ENCODE measurements around the gene TMEM63A.
A peak's percentile ranks its signal among the peaks of the same experiment; 100 is the strongest.

Gene TMEM63A

DNA sequence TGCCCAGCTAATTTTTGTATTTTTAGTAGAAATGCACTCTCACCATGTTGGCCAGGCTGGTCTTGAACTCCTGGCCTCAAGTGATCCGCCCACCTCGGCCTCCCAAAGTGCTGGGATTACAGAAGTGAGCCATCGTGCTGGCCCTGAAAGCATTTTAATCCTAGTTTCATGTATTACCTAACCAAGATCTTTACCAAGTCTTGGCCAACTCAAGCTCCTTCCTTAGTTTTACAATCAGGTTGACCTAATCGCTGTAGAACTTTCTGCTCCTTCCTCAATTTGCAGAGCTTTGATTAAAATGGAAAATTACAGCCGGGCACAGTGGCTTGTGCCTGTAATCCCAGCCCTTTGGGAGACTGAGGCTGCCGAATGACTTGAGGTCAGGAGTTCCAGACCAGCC, 3.2 kb upstream of the TMEM63A start:
- DNase-seq (ENCODE audit: low read depth): no peak

- DNase-seq (ENCODE audit: low read depth): no peak
These were observed 1.6 kb upstream of the TMEM63A start for GRCh38 chr1:225883616-225884265.

DNA sequence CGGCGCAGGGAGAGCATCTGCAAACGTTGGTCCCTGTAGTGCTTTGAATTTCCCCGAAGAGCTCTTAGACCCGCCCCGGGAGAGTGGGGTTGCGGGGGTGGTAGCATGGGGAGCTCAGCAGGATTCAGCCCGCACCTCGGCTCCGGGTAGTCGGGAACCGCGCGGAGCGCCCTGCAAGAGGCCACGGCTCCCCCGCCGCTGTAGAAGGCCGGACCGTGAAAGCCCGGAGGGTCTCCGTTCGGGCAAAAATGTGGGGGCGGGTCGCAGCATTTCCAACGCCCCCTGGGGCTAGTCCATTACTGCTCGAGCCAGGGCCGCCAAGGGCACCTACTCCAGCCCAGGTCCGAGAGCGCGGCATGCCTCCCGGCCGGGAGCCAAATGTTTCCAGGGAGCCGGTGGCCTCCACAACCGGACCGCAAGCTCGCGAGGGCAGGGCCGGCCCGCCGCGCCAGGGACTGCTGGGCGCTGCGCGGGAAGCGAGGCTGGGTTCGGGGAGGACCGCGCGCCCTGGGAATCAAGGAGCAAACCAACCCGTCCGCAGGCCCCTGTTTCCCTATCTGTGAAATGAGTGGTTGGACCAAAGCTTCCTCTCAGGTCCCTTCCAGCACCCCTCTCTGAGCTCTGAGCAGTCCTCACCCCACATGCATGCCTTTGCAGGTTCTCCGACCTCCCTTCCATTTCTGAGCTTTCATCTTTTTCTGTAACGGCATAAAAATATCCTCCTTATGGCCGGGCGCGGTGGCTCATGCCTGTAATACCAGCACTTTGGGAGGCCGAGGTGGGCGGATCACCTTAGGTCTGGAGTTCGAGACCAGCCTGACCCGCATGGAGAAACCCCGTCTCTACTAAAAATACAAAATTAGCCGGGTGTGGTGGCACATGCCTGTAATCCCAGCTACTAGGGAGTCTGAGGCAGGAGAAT, 775 bp upstream of the TMEM63A start:
- DNase-seq (ENCODE audit: low read depth): no peak

DNA sequence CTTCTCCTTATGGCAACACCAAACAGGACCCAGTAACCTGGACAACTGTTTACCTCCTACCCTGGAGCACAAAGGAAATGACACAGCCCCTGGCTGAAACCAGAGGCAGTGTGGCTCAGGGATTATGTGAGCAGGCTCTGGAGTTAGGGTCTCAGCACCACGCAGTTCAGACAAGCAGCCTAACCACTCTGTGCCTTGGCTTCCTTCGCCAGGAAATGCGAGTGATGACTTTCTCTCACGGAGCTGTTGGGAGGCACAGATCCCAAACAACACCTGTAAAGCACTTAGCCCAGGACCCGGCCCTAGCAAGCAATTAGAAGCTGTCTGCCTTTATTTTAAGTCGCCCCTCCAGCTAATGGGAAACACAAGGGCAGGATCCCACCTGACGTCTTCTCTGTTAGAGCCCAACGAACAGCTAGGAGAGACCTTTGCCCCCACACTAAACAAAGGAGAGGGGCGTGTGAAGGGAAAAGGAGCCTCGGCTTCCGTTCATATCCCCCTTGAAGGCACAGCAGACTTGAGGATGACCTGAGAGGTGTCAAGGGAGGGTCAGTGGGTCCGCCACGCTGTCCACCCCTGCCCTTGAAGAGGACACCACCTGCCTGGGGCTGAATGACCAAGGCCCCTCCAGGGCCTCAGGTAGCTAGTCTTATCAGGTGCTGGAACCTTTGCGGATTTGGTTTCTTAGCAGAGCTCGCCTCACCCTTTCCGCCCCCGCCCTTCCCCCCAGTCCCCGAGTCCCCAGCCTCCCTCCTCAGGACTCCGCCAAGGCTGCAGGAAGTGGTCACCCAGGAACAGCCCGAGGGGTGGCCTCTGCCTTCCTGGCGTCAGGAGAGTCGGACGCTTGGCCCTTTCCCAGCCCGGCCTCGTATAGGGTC, 860 bp downstream of the TMEM63A start:
- peak; percentile 52 for DNase-seq (ENCODE audit: low read depth)

- DNase-seq (ENCODE audit: low read depth): no peak
These were observed 1.5 kb downstream of the TMEM63A start for GRCh38 chr1:225880636-225881035.

- DNase-seq (ENCODE audit: low read depth): no peak
These were observed 2.0 kb downstream of the TMEM63A start for GRCh38 chr1:225880222-225880588.

- no peak for DNase-seq (ENCODE audit: low read depth)
These were observed 2.5 kb downstream of the TMEM63A start for GRCh38 chr1:225879521-225880221.

GRCh38 chr1:225878282-225878681, 3.9 kb downstream of the TMEM63A start:
- no peak for DNase-seq (ENCODE audit: low read depth)

DNA sequence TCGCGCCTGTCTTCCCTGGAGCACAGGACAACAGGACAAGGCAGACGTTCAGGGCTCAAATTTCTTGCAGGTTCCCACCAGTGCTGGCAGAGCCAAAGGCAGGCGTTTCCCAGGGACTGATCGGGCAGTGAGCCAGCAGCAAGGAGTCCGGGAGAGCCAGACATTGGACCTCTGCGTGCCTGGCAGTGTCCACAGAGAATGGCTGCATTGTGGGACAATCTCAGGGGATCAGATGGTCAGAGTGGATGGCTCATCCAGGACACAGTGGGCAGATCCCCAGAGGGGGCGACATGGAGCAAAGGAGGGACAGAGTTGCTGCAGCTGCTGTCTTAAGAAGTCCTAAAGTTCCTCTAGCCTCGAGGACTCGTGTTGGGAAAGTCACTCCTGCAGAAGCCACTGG, 4.6 kb downstream of the TMEM63A start:
- DNase-seq (ENCODE audit: low read depth): no peak

GRCh38 chr1:225876900-225877510, 5.2 kb downstream of the TMEM63A start:
- DNase-seq (ENCODE audit: low read depth): no peak

GRCh38 chr1:225875044-225875815, 7.0 kb downstream of the TMEM63A start:
- no peak for DNase-seq (ENCODE audit: low read depth)

- DNase-seq (ENCODE audit: low read depth): no peak
These were observed 7.7 kb downstream of the TMEM63A start for GRCh38 chr1:225874431-225874830.

- no peak for DNase-seq (ENCODE audit: low read depth)
These were observed 8.8 kb downstream of the TMEM63A start for GRCh38 chr1:225873281-225873850.

DNA sequence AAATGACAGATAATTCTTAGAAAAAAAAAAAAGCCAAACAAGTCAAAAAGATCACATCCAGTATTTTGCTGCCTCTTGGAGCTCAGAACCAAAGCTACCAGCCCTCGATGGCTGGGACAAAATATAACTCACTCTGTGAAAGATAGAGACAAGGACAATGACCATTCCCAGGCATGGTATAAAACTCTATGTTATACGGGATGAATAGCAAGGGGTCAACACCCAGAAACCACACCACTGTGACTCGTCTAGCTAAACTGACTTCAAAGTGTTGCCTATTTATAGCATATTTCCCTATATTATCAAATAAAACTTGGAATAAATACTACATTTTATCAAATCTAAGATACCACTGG, 10.1 kb downstream of the TMEM63A start:
- no peak for DNase-seq (ENCODE audit: low read depth)

DNA sequence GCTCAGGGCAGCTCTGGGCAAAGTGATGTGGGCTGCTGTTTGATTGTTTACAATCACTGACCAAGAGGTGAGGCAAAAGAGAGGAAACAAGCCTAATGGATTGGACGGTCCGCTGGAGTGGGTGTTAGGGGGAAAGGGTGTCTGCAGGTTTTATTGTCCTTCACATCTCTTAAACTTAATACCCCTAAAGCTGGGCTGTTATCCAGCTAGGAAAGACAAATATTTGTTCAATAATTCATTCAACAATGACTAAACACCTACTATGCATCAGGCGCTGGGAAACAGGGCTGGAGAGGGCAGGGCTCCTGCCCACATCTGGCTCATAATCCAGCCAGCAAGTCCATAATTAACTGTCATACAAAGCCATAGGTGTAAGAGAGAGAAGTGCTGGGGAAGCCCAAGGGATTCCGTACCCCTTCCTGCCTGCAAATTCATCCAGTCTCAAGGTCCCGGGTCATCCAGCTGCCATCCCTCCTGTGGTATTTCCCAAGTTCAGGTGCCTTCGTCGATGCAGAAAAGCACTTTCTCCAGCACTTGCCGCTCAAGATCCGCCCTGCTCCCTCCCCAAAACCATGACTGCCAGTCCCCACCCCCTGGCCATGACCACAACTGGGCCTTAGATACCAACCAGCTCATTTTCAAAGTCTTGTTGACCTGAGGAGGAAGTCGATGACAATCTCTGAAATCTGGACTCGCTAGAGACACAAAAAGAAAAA, 10.7 kb downstream of the TMEM63A start:
- no peak for DNase-seq (ENCODE audit: low read depth)

DNA sequence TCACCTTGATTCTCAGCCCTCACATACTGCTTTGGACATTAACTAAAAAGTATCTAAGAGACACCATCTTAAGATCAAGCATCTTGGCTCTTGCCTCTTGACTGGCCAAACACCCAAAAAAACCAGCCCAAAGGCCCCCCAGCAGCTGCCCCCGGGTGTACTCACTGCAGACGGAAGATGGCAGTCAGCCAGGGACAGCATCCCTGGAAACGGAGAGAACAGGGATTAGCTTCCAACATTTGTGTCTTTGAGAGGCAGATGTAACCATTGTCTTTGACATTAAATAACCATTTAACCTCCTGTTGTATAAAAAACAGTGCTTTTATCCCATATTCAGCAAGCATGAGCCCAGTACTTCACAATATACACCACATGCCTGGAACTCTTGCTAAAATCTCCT, 11.3 kb downstream of the TMEM63A start:
- DNase-seq (ENCODE audit: low read depth): no peak

DNA sequence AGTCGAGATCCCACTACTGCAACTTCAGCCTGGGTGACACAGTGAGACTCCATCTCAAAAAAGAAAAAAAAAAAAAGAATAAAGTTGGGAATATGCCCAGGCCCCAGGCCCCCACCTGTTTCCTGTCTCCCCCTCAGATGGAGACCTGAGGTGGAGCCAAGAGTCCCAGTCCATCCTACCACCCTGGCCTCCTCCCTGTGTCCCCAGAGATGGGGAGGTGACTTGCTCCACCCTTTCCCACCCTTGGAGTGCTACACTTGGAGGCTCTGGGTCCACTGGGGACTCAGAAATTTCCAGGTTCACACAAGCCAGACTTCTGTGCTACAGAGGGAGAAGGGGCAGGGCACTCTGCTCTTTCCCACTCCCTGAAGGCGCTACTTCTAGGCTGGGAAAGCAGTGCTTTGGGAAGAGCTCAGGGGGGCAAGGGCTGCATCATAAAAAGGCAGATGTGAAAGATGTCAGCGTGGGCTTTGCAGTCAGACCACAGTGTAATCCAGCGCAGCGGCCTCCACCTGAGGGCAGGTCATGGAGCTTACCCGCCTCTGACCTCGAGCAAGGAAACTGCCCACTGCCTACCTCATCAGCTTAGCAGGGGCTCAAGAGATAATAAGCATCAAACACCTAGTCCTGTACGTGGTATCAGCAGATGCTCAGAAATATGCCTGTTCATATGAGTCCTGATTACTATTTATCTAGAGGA, 13.4 kb downstream of the TMEM63A start:
- DNase-seq (ENCODE audit: low read depth): no peak

DNA sequence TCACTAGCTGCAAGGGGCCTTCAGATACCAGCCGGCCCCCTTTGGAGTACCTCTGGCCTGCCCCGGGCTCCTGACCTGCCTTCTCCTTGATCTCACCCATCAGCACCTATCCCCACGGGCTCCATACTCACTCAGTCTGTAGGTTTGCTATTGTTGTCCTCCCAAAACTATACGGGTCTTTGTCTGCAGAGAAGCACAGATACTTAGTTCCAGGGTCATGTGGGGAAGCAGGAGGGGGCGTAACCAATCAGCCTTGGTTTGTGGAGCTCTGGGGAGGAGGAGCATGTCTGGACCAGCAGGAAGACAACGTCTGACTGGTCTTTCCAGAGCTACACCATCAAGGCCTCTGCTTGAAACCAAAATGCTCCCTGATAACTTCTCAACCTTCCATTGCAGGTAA, 15.2 kb downstream of the TMEM63A start:
- DNase-seq (ENCODE audit: low read depth): no peak

Data from activated T-helper 1 cell treated with Interleukin-2 at 50 U/mL for 16 hours (primary cell).